Hypothalamus (tissue), 51 donors: ENCODE results near the gene OR52K2.
"Not testable (repeated sequence)": the region's sequence is repeated elsewhere in the genome, so short reads cannot be mapped to it uniquely, and the experiment has no call there.

ENCODE experiments used
- DNase-seq, 51 donors: peaks; one replicate each; lab custom pipeline; 2025; lab: John Stamatoyannopoulos, UW

OR52K2 gene

GRCh38 chr11:4479644-4480043 lies 30.5 kb downstream of the OR52K2 start:
- no peak for DNase-seq

- DNase-seq: peak in 1 of 51 donors; percentile 24
Measured at GRCh38 chr11:4480577-4481239, 31.6 kb downstream of the OR52K2 start.

- no peak for DNase-seq
Measured at GRCh38 chr11:4481240-4481582, 32.1 kb downstream of the OR52K2 start.

GRCh38 chr11:4482445-4482844 lies 33.4 kb downstream of the OR52K2 start, which contains the start of gene OR52K1:
TSS of gene OR52K1 (plus strand) at chr11:4482646. CDS start at chr11:4488901, 6,255 bp downstream.
- DNase-seq: peak in 8 of 51 donors; percentile 1 to 20 (median 8)

- no peak for DNase-seq
Measured at GRCh38 chr11:4484310-4484709, 35.2 kb downstream of the OR52K2 start.

- DNase-seq: not testable (repeated sequence)
Measured at GRCh38 chr11:4491405-4491804, 42.3 kb downstream of the OR52K2 start.

- no peak for DNase-seq
Measured at GRCh38 chr11:4491878-4492606, 42.9 kb downstream of the OR52K2 start.

GRCh38 chr11:4493480-4493818 lies 44.4 kb downstream of the OR52K2 start:
- no peak for DNase-seq

GRCh38 chr11:4495487-4495886 lies 46.4 kb downstream of the OR52K2 start:
- no peak for DNase-seq

GRCh38 chr11:4495986-4496385 lies 46.9 kb downstream of the OR52K2 start:
- no peak for DNase-seq

- peak in 1 of 51 donors; percentile 39 for DNase-seq
Measured at GRCh38 chr11:4496557-4497248, 47.6 kb downstream of the OR52K2 start.
